K562 (cell line): Measurements from ENCODE around the gene SYNJ2. TPM values are rescaled to one million over a fixed set of nuclear protein-coding genes. Genes with fewer than 3 reads are reported as not detected.

Experiments used
- ATAC-seq: fragments of 200-7000 bp; cut with Tn5 transposase; 3 replicates; pipeline ENCODE4 v1.9.1; 2020; ENCODE audit warnings: moderate library complexity
- BruUV-seq: library from RNA; stranded (reverse); fragments of 400-500 nt; replicated peaks from 2 replicates; lab custom pipeline; 2021; lab: Mats Ljungman, UMichigan
- CTCF ChIA-PET: fragments of 300-600 bp; formaldehyde crosslinking; extraction: SDS; loops from one replicate; lab custom pipeline; 2021; ENCODE audit warnings: low intra/inter-chr PET ratio; lab: Yijun Ruan, JAX
- POLR2A ChIA-PET: fragments of 300-600, 350-650 bp; sonication (Branson Sonifier 250); formaldehyde crosslinking; extraction: SDS; loops from one replicate; lab custom pipeline; 2021; ENCODE audit warnings: antibody characterized with exemption, inconsistent platforms; lab: Yijun Ruan, JAX
- DNase-seq, 4 experiments: peaks; one replicate each; pipeline versions ENCODE4 v3.0.0 to v3.0.0-alpha.2; 2011 to 2018; ENCODE audit warnings: low spot score in 3 of 4, mixed read lengths in 3 of 4; ENCODE audit errors: extremely low read depth in 1 of 4
- FAIRE-seq: peaks from 2 replicates; lab custom pipeline; 2011; peaks lifted over from hg19 to GRCh38; lab: Jason Lieb, UNC
- H2AFZ ChIP-seq: 2 replicates; pipeline ENCODE4 v1.6.0; 2011; ENCODE audit warnings: low read depth, low read length, control low read depth, inconsistent platforms
- H3K27ac ChIP-seq: fragments of 200-600 bp; 3 replicates; pipeline ENCODE4 v1.8.0; 2011; ENCODE audit warnings: low read depth, mild to moderate bottlenecking, control low read depth, inconsistent platforms, low read length, moderate library complexity, mixed read lengths; ENCODE audit errors: extremely low read depth
- H3K27me3 ChIP-seq, 2 experiments: fragments of 300-600 bp in 1 of 2; 2 replicates in 1 of 2; 3 replicates in 1 of 2; pipeline versions ENCODE4 v1.6.0 to v1.8.0; 2011; ENCODE audit warnings: inconsistent platforms in 2 of 2, low read length in 2 of 2, mild to moderate bottlenecking in 1 of 2, mixed read lengths in 1 of 2, moderate library complexity in 1 of 2; ENCODE audit not compliant: control insufficient read depth in 2 of 2, insufficient read depth in 2 of 2
- H3K36me3 ChIP-seq: fragments of 300-600 bp; 3 replicates; pipeline ENCODE4 v1.8.0; 2011; ENCODE audit warnings: mild to moderate bottlenecking, low read length, inconsistent platforms; ENCODE audit not compliant: control insufficient read depth, insufficient read depth
- H3K4me1 ChIP-seq, 2 experiments: fragments of 200-600 bp in 1 of 2; replicated peaks in 1 of 2; 2 replicates in 1 of 2; 3 replicates in 1 of 2; pipeline versions ENCODE4 v1.5.1 to v1.8.0; 2011; ENCODE audit warnings: inconsistent platforms in 2 of 2, low read length in 2 of 2, mild to moderate bottlenecking in 1 of 2, mixed read lengths in 1 of 2, moderate library complexity in 1 of 2; ENCODE audit not compliant: control insufficient read depth in 2 of 2, insufficient read depth in 2 of 2
- H3K4me2 ChIP-seq: 2 replicates; pipeline ENCODE4 v1.6.1; 2011; ENCODE audit warnings: low read length, control low read depth, inconsistent platforms, mixed read lengths; ENCODE audit not compliant: insufficient read depth
- H3K4me3 ChIP-seq: fragments of 200-600 bp; sonication (generic), shearing (Covaris generic); 2 replicates; pipeline ENCODE4 v1.5.1; 2016; ENCODE audit warnings: control low read depth, inconsistent platforms
- H3K79me2 ChIP-seq: fragments of 200-600 bp; 3 replicates; pipeline ENCODE4 v1.8.0; 2011; ENCODE audit warnings: low read length, inconsistent platforms; ENCODE audit not compliant: control insufficient read depth, insufficient read depth
- H3K9ac ChIP-seq, 2 experiments: 2 replicates each; pipeline versions ENCODE4 v1.6.0 to v1.6.1; 2011; ENCODE audit warnings: low read depth in 2 of 2, low read length in 2 of 2, control low read depth in 1 of 2, inconsistent platforms in 1 of 2, mild to moderate bottlenecking in 1 of 2, mixed read lengths in 1 of 2; ENCODE audit not compliant: insufficient read depth in 1 of 2
- H3K9me1 ChIP-seq: one replicate; pipeline ENCODE4 v1.6.0; 2011; ENCODE audit warnings: inconsistent platforms, mild to moderate bottlenecking, low read length, moderate library complexity; ENCODE audit not compliant: control insufficient read depth, insufficient read depth
- H3K9me3 ChIP-seq: replicated peaks from 2 replicates; pipeline ENCODE4 v1.5.1; 2011; ENCODE audit warnings: low read depth, low read length, inconsistent platforms; ENCODE audit not compliant: control insufficient read depth, insufficient read depth
- H4K20me1 ChIP-seq: replicated peaks from 2 replicates; pipeline ENCODE4 v1.6.1; 2011; ENCODE audit warnings: low read length, inconsistent platforms, mixed read lengths; ENCODE audit not compliant: control insufficient read depth, insufficient read depth
- CTBP1 ChIP-seq: fragments of 450-650 bp; IDR thresholded peaks from 2 replicates; pipeline ENCODE4 v1.6.1; 2016; ENCODE audit warnings: borderline replicate concordance
- EGR1 ChIP-seq: fragments of 450-650 bp; conservative IDR thresholded peaks from 2 replicates; pipeline ENCODE4 v1.6.1; 2017; ENCODE audit warnings: mild to moderate bottlenecking
- FOSL1 ChIP-seq: fragments of 200-800 bp; sonication (Bioruptor generic); conservative IDR thresholded peaks from 2 replicates; pipeline ENCODE4 v1.6.1; 2016; ENCODE audit warnings: missing genetic modification characterization, missing compliant biosample characterization
- FUS ChIP-seq: fragments of 200-400 bp; formaldehyde crosslinking; optimal IDR thresholded peaks from 2 replicates; pipeline ENCODE3; 2017; ENCODE audit warnings: low read depth, low read length
- HCFC1 ChIP-seq: IDR thresholded peaks from 2 replicates; pipeline ENCODE4 v1.6.1; 2012; ENCODE audit warnings: low read depth, low read length, improper control_type of control experiment
- IFI16 ChIP-seq: fragments of 250-450 bp; sonication (Bioruptor Pico); IDR thresholded peaks from 2 replicates; pipeline ENCODE4 v2.1.2; 2022; ENCODE audit warnings: mild to moderate bottlenecking, inconsistent platforms
- MAFK ChIP-seq: IDR thresholded peaks from 2 replicates; pipeline ENCODE4 v1.6.1; 2011; ENCODE audit warnings: low read length, improper control_type of control experiment
- MTA3 ChIP-seq: fragments of 450-650 bp; formaldehyde crosslinking; IDR thresholded peaks from 2 replicates; pipeline ENCODE4 v1.6.1; 2017; ENCODE audit warnings: mild to moderate bottlenecking, borderline replicate concordance
- PTRF ChIP-seq: fragments of 450-650 bp; IDR thresholded peaks from 2 replicates; pipeline ENCODE4 v1.6.1; 2016; ENCODE audit warnings: mild to moderate bottlenecking, missing genetic modification characterization, missing compliant biosample characterization
- SMARCE1 ChIP-seq: fragments of 450-650 bp; IDR thresholded peaks from 2 replicates; pipeline ENCODE4 v1.7.1; 2016; ENCODE audit warnings: mild to moderate bottlenecking
- TCF7L2 ChIP-seq: fragments of 150-350 bp; IDR thresholded peaks from 2 replicates; pipeline ENCODE4 v1.6.1; 2016; ENCODE audit warnings: low read depth, mild to moderate bottlenecking, low read length, moderate library complexity
- WGBS: fragments of 100-300 bp; shearing (Covaris generic); methylation state at CpG from one replicate; pipeline ENCODE4 v1.1.6; 2016; ENCODE audit warnings: low coverage, mixed read lengths; ENCODE audit not compliant: insufficient coverage; ENCODE audit errors: missing lambda C conversion rate; 5-methylcytosine and 5-hydroxymethylcytosine counted together
- in situ Hi-C: fragments of 300-500 bp; cut with MboI; formaldehyde crosslinking; loops from 4 replicates; pipeline ENCODE4 v1.15.0; 2018; ENCODE audit warnings: inconsistent platforms, mixed read lengths
- intact Hi-C: fragments of 100-400 bp; cut with micrococcal nuclease; formaldehyde crosslinking; loops from 2 replicates; pipeline ENCODE4 v1.14.2; 2022
- polyA plus RNA-seq, 8 experiments: library from polyadenylated mRNA; depleted of rRNA in 4 of 8; stranded (reverse) in 5 of 8; unstranded in 3 of 8; fragments of >200 nt; fragmentation: Nextera tagmentation in 2 of 8; fragmentation: Illumina TruSeq in 1 of 8; extraction: Ambion mirVana in 2 of 8; extraction: Trizol in 1 of 8; gene quantifications; 2 replicates each; pipeline versions ENCODE4 v1.2.1 to v1.2.3, GENCODE V29; 2011 to 2014; ENCODE audit warnings: inconsistent platforms in 1 of 8, missing spikeins in 1 of 8
- total RNA-seq, 7 experiments: library from RNA; depleted of rRNA in 6 of 7; stranded (reverse); fragments of >200 nt in 6 of 7; fragmentation: Illumina TruSeq in 2 of 7; extraction: Trizol in 2 of 7; gene quantifications; 2 replicates each; pipeline versions ENCODE4 v1.2.1 to v1.2.3, GENCODE V29; 2011 to 2021; ENCODE audit warnings: low replicate concordance in 1 of 7
- TF ChIP-seq, protein P1 (sequence below): fragments of 250-450 bp; sonication (Bioruptor Pico); IDR thresholded peaks from 2 replicates; pipeline ENCODE4 v1.8.0; 2022; ENCODE audit warnings: inconsistent platforms, mild to moderate bottlenecking, moderate library complexity, borderline replicate concordance
- TF ChIP-seq, protein P2 (sequence below): fragments of 450-650 bp; IDR thresholded peaks from 2 replicates; pipeline ENCODE4 v1.6.1; 2016; ENCODE audit warnings: missing biosample characterization, missing genetic modification characterization

Gene SYNJ2
- total and polyA plus RNA-seq, 9 of the 15 experiments (the other 6 are each of a cell fraction or from before 2014, with no cell fraction given) = 3.0 to 27.7 (median 17.8) TPM

GRCh38 chr6:157974967-157975366 is 6.7 kb upstream of the SYNJ2 start:
- H3K9me1 ChIP-seq = no peaks in the 10 kb centered on the region
- no peaks in the 10 kb centered on the region for H3K79me2 ChIP-seq
- no peaks in the 10 kb centered on the region; a peak in 1 of 5 replicates for H3K27me3 ChIP-seq
- H3K9me3 ChIP-seq = no peaks in the 10 kb centered on the region
- ATAC-seq (no peak), FAIRE-seq (no peak), DNase-seq (no peak)
- H3K9ac ChIP-seq = no peak overlapping the region
- no peaks in the 10 kb centered on the region for H3K36me3 ChIP-seq
- TF ChIP-seq SMARCE1 (no peak), CTBP1 (no peak), FUS (no peak), MAFK (no peak)
- 48% methylated on average over 3 of the region's 3 CpGs for WGBS
- intact Hi-C loops (no loop called here), in situ Hi-C loops (no loop called here)
- no TSS peak for BruUV-seq
- peaks cover 10 to 15% of the 10 kb centered on the region in 2 experiments; a peak in 4 of 5 replicates for H3K4me1 ChIP-seq
- POLR2A ChIA-PET = interaction anchor here (0.6 to 2.2 kb wide), 2 partner anchors 8 to 29 kb away, joined by 3 to 9 read pairs; no protein-coding TSS in a partner anchor
- no peaks in the 10 kb centered on the region for H4K20me1 ChIP-seq
- CTCF ChIA-PET = no interaction called here
- no peak overlapping the region for H3K4me2 ChIP-seq
- H2AFZ ChIP-seq = no peak overlapping the region
- no peak overlapping the region for H3K27ac ChIP-seq
- no peak overlapping the region for H3K4me3 ChIP-seq

DNA sequence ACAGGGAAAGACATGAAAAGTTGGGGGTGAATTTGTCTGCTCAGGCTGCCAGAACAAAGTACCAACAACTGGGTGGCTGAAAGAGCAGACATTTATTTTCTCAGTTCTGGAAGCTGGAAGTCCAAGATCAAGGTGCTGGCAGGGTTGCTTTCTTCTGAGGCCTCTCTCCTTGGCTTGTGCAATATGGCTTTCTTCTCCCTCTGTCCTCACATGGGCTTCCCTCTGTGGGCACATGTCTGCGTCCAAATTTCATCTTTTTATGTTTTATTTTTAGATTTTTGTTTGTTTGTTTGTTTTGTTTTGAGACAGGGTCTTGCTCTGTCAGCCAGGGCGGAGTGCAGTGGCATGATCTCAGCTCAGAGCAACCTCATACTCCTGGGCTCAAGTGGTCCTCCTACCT is 6.2 kb upstream of the SYNJ2 start:
- BruUV-seq = no TSS peak
- in situ Hi-C loops (no loop called here), intact Hi-C loops (no loop called here)
- FAIRE-seq (no peak), DNase-seq (no peak), ATAC-seq (no peak)
- no peak overlapping the region for H3K27ac ChIP-seq
- ChIA-PET CTCF (no interaction called here), POLR2A (interaction anchor here (1.1 to 2.2 kb wide), 2 partner anchors 9 to 83 kb away, joined by 3 to 9 read pairs; no protein-coding TSS in a partner anchor)
- H3K9me3 ChIP-seq = no peaks in the 10 kb centered on the region
- H3K4me2 ChIP-seq = no peak overlapping the region
- no peaks in the 10 kb centered on the region for H3K79me2 ChIP-seq
- no peak overlapping the region for H3K9ac ChIP-seq
- H3K4me1 ChIP-seq = peaks cover 10 to 15% of the 10 kb centered on the region in 2 experiments; a peak in 4 of 5 replicates
- H3K9me1 ChIP-seq = no peaks in the 10 kb centered on the region
- H3K4me3 ChIP-seq = no peak overlapping the region
- no peaks in the 10 kb centered on the region; a peak in 1 of 5 replicates for H3K27me3 ChIP-seq
- H2AFZ ChIP-seq = no peak overlapping the region
- H3K36me3 ChIP-seq = no peaks in the 10 kb centered on the region
- H4K20me1 ChIP-seq = no peaks in the 10 kb centered on the region
- 48% methylated on average over 2 of the region's 2 CpGs for WGBS
- TF ChIP-seq FOSL1 (tag) (no peak), EGR1 (no peak), TCF7L2 (no peak), MTA3 (no peak), IFI16 (CRISPR knock-in tag) (no peak), HCFC1 (no peak), PTRF (tag) (no peak)
- TF ChIP-seq, protein P1, sequence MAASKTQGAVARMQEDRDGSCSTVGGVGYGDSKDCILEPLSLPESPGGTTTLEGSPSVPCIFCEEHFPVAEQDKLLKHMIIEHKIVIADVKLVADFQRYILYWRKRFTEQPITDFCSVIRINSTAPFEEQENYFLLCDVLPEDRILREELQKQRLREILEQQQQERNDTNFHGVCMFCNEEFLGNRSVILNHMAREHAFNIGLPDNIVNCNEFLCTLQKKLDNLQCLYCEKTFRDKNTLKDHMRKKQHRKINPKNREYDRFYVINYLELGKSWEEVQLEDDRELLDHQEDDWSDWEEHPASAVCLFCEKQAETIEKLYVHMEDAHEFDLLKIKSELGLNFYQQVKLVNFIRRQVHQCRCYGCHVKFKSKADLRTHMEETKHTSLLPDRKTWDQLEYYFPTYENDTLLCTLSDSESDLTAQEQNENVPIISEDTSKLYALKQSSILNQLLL = no peak
- TF ChIP-seq, protein P2, sequence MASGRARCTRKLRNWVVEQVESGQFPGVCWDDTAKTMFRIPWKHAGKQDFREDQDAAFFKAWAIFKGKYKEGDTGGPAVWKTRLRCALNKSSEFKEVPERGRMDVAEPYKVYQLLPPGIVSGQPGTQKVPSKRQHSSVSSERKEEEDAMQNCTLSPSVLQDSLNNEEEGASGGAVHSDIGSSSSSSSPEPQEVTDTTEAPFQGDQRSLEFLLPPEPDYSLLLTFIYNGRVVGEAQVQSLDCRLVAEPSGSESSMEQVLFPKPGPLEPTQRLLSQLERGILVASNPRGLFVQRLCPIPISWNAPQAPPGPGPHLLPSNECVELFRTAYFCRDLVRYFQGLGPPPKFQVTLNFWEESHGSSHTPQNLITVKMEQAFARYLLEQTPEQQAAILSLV (tag) = no peak
